ENCODE results near the gene PDIA6. TPM values are rescaled to one million over a fixed set of nuclear protein-coding genes. Genes with fewer than 3 reads are reported as not detected.

PDIA6 gene
- total and polyA plus RNA-seq, 2 donors from 2014 or later, result 190 to 225 TPM

DNA sequence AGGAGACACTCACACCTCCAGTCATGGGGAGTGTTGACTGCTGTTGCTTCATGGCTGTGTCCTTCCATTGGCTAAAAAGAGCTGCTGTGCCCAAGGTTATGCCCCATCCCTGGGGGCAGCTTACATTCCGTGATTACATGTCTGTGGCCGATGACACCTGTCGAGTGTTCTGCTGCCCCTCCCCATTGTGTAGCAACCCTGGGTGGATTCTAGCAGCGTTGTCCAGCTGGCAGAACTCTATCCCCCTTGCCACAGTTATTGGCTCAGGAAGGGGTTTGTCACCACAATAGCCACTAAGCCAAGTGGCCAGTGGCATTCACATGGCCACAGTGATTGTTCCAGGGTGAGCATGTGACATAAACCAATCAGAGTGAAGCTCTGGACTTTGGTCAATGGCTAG, 11.6 kb upstream of the PDIA6 start:
- Histone ChIP-seq H3K27me3 (ENCODE audit: control insufficient read depth, insufficient read depth, low read length) (no peaks in the 10 kb centered on the region), H3K36me3 (ENCODE audit: control insufficient read depth in 2 of 3, insufficient read depth in 3 of 3, low read length in 3 of 3) (no peaks in the 10 kb centered on the region), H3K27ac (ENCODE audit: low read depth in 2 of 2, low read length in 2 of 2) (no peak overlapping the region), H3K9me3 (ENCODE audit: control insufficient read depth in 2 of 3, insufficient read depth in 1 of 3, low read length in 3 of 3) (no peaks in the 10 kb centered on the region), H3K9ac (ENCODE audit: low read length in 3 of 3) (no peak overlapping the region), H3K4me3 (ENCODE audit: low read length in 3 of 3) (no peak overlapping the region), H3K4me1 (ENCODE audit: control insufficient read depth in 2 of 3, insufficient read depth in 2 of 3, low read depth in 1 of 3, low read length in 3 of 3) (no peaks in the 10 kb centered on the region)
- intact Hi-C loops (cut with DNase I), result no loop called here
- TF ChIP-seq, protein P1, sequence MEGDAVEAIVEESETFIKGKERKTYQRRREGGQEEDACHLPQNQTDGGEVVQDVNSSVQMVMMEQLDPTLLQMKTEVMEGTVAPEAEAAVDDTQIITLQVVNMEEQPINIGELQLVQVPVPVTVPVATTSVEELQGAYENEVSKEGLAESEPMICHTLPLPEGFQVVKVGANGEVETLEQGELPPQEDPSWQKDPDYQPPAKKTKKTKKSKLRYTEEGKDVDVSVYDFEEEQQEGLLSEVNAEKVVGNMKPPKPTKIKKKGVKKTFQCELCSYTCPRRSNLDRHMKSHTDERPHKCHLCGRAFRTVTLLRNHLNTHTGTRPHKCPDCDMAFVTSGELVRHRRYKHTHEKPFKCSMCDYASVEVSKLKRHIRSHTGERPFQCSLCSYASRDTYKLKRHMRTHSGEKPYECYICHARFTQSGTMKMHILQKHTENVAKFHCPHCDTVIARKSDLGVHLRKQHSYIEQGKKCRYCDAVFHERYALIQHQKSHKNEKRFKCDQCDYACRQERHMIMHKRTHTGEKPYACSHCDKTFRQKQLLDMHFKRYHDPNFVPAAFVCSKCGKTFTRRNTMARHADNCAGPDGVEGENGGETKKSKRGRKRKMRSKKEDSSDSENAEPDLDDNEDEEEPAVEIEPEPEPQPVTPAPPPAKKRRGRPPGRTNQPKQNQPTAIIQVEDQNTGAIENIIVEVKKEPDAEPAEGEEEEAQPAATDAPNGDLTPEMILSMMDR (IDR thresholded peaks at IDR 0.05; ENCODE audit: borderline replicate concordance, extremely low read depth, insufficient read depth), result no peak
- no peak for FAIRE-seq
- DNase-seq, result no peak

DNA sequence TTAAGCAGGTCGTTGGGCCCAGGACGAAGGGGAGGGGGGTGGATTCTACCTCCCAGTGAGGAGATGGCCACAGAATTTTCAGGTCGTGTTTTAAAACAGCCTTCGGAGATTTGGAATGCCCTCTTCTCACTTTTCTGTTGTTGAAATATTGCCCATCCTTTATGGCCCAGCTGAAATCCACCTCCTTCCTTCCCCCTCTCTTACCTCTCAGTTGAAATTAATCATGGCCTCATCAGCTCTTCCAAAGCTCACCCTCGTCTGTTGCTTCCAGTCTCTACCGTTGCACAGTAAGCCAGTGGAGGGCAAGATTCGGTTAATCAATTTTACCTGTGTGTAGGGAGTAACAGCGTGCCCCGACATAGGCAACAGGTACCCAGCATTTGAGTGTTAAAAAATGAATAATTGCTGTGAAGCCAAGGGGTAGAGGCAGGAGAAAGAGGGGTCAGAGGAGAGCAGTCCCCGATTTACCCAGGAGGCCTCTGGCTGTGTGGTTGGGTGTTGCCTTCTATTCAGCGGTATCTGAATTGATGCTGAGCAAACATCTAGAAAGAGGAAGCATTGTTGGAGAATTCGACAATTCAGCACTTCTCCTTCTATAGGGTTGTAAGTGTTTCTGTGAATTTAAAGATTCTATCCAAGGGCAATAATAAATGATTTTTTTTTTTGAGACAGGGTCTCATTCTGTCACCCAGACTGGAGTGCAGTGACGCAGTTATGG, 8.6 kb upstream of the PDIA6 start:
- intact Hi-C loops (cut with DNase I), result no loop called here

DNA sequence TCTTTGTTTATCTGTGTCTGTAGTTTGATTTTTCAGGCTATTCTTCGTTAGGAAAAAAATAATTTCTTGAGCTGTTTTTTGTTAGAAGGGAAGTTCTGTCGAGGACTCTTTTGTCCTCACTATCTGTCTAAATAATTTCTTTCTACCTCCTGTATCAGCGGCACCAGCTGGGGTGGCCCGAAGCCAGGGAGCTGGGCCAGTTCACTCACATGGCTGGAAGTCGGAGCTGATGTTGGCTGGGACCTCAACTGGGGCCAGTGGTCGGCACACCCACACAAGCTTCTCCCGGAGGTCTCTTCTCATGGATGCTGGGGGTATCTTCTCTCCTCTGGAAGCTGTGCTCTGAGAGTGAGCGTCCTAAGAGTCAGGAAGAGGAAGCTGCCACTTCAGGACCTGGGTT, 8.0 kb upstream of the PDIA6 start:
- FAIRE-seq, result no peak
- intact Hi-C loops (cut with DNase I), result no loop called here
- no peaks in the 10 kb centered on the region for H3K9me3 ChIP-seq (ENCODE audit: control insufficient read depth in 2 of 3, insufficient read depth in 1 of 3, low read length in 3 of 3)

More for the DNA sequence above, 8.6 kb upstream of the PDIA6 start:
- H3K4me1 ChIP-seq (ENCODE audit: control insufficient read depth in 2 of 3, insufficient read depth in 2 of 3, low read depth in 1 of 3, low read length in 3 of 3), result no peaks in the 10 kb centered on the region
- H3K36me3 ChIP-seq (ENCODE audit: control insufficient read depth in 2 of 3, insufficient read depth in 3 of 3, low read length in 3 of 3), result no peaks in the 10 kb centered on the region
- H3K9me3 ChIP-seq (ENCODE audit: control insufficient read depth in 2 of 3, insufficient read depth in 1 of 3, low read length in 3 of 3), result no peaks in the 10 kb centered on the region
- no peak overlapping the region for H3K4me3 ChIP-seq (ENCODE audit: low read length in 3 of 3)
- DNase-seq (no peak), FAIRE-seq (no peak)
- TF ChIP-seq, protein P1 (IDR thresholded peaks at IDR 0.05; ENCODE audit: borderline replicate concordance, extremely low read depth, insufficient read depth), result no peak
- no peak overlapping the region for H3K27ac ChIP-seq (ENCODE audit: low read depth in 2 of 2, low read length in 2 of 2)
- H3K9ac ChIP-seq (ENCODE audit: low read length in 3 of 3), result no peak overlapping the region
- no peaks in the 10 kb centered on the region for H3K27me3 ChIP-seq (ENCODE audit: control insufficient read depth, insufficient read depth, low read length)

More for the DNA sequence above, 8.0 kb upstream of the PDIA6 start:
- H3K9ac ChIP-seq (ENCODE audit: low read length in 3 of 3), result no peak overlapping the region
- no peaks in the 10 kb centered on the region for H3K4me1 ChIP-seq (ENCODE audit: control insufficient read depth in 2 of 3, insufficient read depth in 2 of 3, low read depth in 1 of 3, low read length in 3 of 3)
- no peak overlapping the region for H3K27ac ChIP-seq (ENCODE audit: low read depth in 2 of 2, low read length in 2 of 2)
- TF ChIP-seq, protein P1 (IDR thresholded peaks at IDR 0.05; ENCODE audit: borderline replicate concordance, extremely low read depth, insufficient read depth), result no peak
- no peaks in the 10 kb centered on the region for H3K27me3 ChIP-seq (ENCODE audit: control insufficient read depth, insufficient read depth, low read length)
- no peak for DNase-seq
- H3K36me3 ChIP-seq (ENCODE audit: control insufficient read depth in 2 of 3, insufficient read depth in 3 of 3, low read length in 3 of 3), result no peaks in the 10 kb centered on the region
- H3K4me3 ChIP-seq (ENCODE audit: low read length in 3 of 3), result no peak overlapping the region
